ENCODE results near the gene ADCYAP1R1. TPM values are rescaled to one million over a fixed set of nuclear protein-coding genes. Genes with fewer than 3 reads are reported as not detected.

The ADCYAP1R1 gene
- total RNA-seq, 2 experiments from 2014 or later = not detected

- Mint-ChIP-seq H3K27me3 (peaks cover 52% of the 10 kb centered on the region), H3K36me3 (no peaks in the 10 kb centered on the region), H3K4me1 (no peaks in the 10 kb centered on the region), H3K27ac (no peak overlapping the region), H3K4me3 (no peak overlapping the region), H3K9me3 (no peaks in the 10 kb centered on the region)
- POLR2A ChIA-PET = no interaction called here
- DNase-seq = no peak
- no peak for ATAC-seq (ENCODE audit: low read depth)
Observed at GRCh38 chr7:31052487-31052840, 356 bp downstream of the ADCYAP1R1 start.

GRCh38 chr7:31052841-31053601 lies 913 bp downstream of the ADCYAP1R1 start:
- no peak overlapping the region for H3K27ac Mint-ChIP-seq

GRCh38 chr7:31053986-31054385 lies 1.9 kb downstream of the ADCYAP1R1 start:
- no peak overlapping the region for H3K27ac Mint-ChIP-seq
- POLR2A ChIA-PET = interaction anchor here (0.8 kb wide), 1 partner anchor 42 kb away, joined by 3 read pairs; no protein-coding TSS in a partner anchor
- no peaks in the 10 kb centered on the region for H3K4me1 Mint-ChIP-seq
- no peaks in the 10 kb centered on the region for H3K9me3 Mint-ChIP-seq
- no peaks in the 10 kb centered on the region for H3K36me3 Mint-ChIP-seq
- H3K4me3 Mint-ChIP-seq = no peak overlapping the region
- DNase-seq (no peak), ATAC-seq (ENCODE audit: low read depth) (no peak)
- peaks cover 61% of the 10 kb centered on the region for H3K27me3 Mint-ChIP-seq

More at GRCh38 chr7:31052841-31053601, 913 bp downstream of the ADCYAP1R1 start:
- POLR2A ChIA-PET = interaction anchor here (0.8 kb wide), 1 partner anchor 43 kb away, joined by 3 read pairs; no protein-coding TSS in a partner anchor
- Mint-ChIP-seq H3K4me3 (no peak overlapping the region), H3K36me3 (no peaks in the 10 kb centered on the region), H3K9me3 (no peaks in the 10 kb centered on the region), H3K4me1 (no peaks in the 10 kb centered on the region), H3K27me3 (peaks cover 57% of the 10 kb centered on the region)
- DNase-seq (no peak), ATAC-seq (ENCODE audit: low read depth) (no peak)

- Mint-ChIP-seq H3K27ac (no peak overlapping the region), H3K36me3 (no peaks in the 10 kb centered on the region), H3K27me3 (peaks cover 57% of the 10 kb centered on the region), H3K4me1 (no peaks in the 10 kb centered on the region), H3K4me3 (no peak overlapping the region), H3K9me3 (no peaks in the 10 kb centered on the region)
- ATAC-seq (ENCODE audit: low read depth) (no peak), DNase-seq (no peak)
- POLR2A ChIA-PET = no interaction called here
Observed at GRCh38 chr7:31054608-31055278, 2.6 kb downstream of the ADCYAP1R1 start.

GRCh38 chr7:31055471-31055870 lies 3.4 kb downstream of the ADCYAP1R1 start:
- Mint-ChIP-seq H3K4me3 (no peak overlapping the region), H3K36me3 (no peaks in the 10 kb centered on the region), H3K4me1 (no peaks in the 10 kb centered on the region), H3K27ac (no peak overlapping the region), H3K9me3 (no peaks in the 10 kb centered on the region), H3K27me3 (peaks cover 52% of the 10 kb centered on the region)
- ATAC-seq (ENCODE audit: low read depth) (no peak), DNase-seq (no peak)
- POLR2A ChIA-PET = no interaction called here

- Mint-ChIP-seq H3K27ac (no peak overlapping the region), H3K9me3 (no peaks in the 10 kb centered on the region), H3K27me3 (peaks cover 39% of the 10 kb centered on the region), H3K4me3 (no peak overlapping the region), H3K4me1 (no peaks in the 10 kb centered on the region), H3K36me3 (no peaks in the 10 kb centered on the region)
- POLR2A ChIA-PET = no interaction called here
- ATAC-seq (ENCODE audit: low read depth) (no peak), DNase-seq (no peak)
Observed at GRCh38 chr7:31056775-31057346, 4.8 kb downstream of the ADCYAP1R1 start.

GRCh38 chr7:31058122-31058521 lies 6.0 kb downstream of the ADCYAP1R1 start:
- H3K36me3 Mint-ChIP-seq = no peaks in the 10 kb centered on the region
- H3K9me3 Mint-ChIP-seq = no peaks in the 10 kb centered on the region
- H3K4me1 Mint-ChIP-seq = no peaks in the 10 kb centered on the region
- POLR2A ChIA-PET = no interaction called here
- no peak overlapping the region for H3K4me3 Mint-ChIP-seq
- H3K27me3 Mint-ChIP-seq = peaks cover 32% of the 10 kb centered on the region
- ATAC-seq (ENCODE audit: low read depth) (peak; percentile 61), DNase-seq (no peak)
- no peak overlapping the region for H3K27ac Mint-ChIP-seq

GRCh38 chr7:31058688-31059087 lies 6.6 kb downstream of the ADCYAP1R1 start:
- ATAC-seq (ENCODE audit: low read depth) (no peak), DNase-seq (no peak)
- Mint-ChIP-seq H3K27ac (no peak overlapping the region), H3K36me3 (no peaks in the 10 kb centered on the region), H3K4me3 (no peak overlapping the region), H3K27me3 (peaks cover 27% of the 10 kb centered on the region), H3K9me3 (no peaks in the 10 kb centered on the region), H3K4me1 (no peaks in the 10 kb centered on the region)
- POLR2A ChIA-PET = no interaction called here

- POLR2A ChIA-PET = no interaction called here
- no peaks in the 10 kb centered on the region for H3K36me3 Mint-ChIP-seq
- no peaks in the 10 kb centered on the region for H3K4me1 Mint-ChIP-seq
- no peak overlapping the region for H3K4me3 Mint-ChIP-seq
- no peak for DNase-seq
- no peak for ATAC-seq (ENCODE audit: low read depth)
- no peak overlapping the region for H3K27ac Mint-ChIP-seq
- no peaks in the 10 kb centered on the region for H3K9me3 Mint-ChIP-seq
- H3K27me3 Mint-ChIP-seq = peaks cover 18% of the 10 kb centered on the region
Observed at GRCh38 chr7:31059551-31059950, 7.4 kb downstream of the ADCYAP1R1 start.

GRCh38 chr7:31061185-31061584 lies 9.1 kb downstream of the ADCYAP1R1 start:
- no peaks in the 10 kb centered on the region for H3K4me1 Mint-ChIP-seq
- peaks cover 12% of the 10 kb centered on the region for H3K27me3 Mint-ChIP-seq
- DNase-seq = no peak
- POLR2A ChIA-PET = no interaction called here
- no peaks in the 10 kb centered on the region for H3K9me3 Mint-ChIP-seq
- no peaks in the 10 kb centered on the region for H3K36me3 Mint-ChIP-seq
- no peak for ATAC-seq (ENCODE audit: low read depth)
- H3K27ac Mint-ChIP-seq = no peak overlapping the region
- H3K4me3 Mint-ChIP-seq = no peak overlapping the region

- Mint-ChIP-seq H3K27ac (no peak overlapping the region), H3K36me3 (no peaks in the 10 kb centered on the region), H3K4me1 (no peaks in the 10 kb centered on the region), H3K9me3 (no peaks in the 10 kb centered on the region), H3K4me3 (no peak overlapping the region), H3K27me3 (peaks cover 6% of the 10 kb centered on the region)
- POLR2A ChIA-PET = no interaction called here
- ATAC-seq (ENCODE audit: low read depth) = no peak
- DNase-seq = no peak
Observed at GRCh38 chr7:31062746-31063435, 10.8 kb downstream of the ADCYAP1R1 start.

GRCh38 chr7:31065021-31065593 lies 13.0 kb downstream of the ADCYAP1R1 start:
- ATAC-seq (ENCODE audit: low read depth) (no peak), DNase-seq (no peak)
- POLR2A ChIA-PET = no interaction called here
- Mint-ChIP-seq H3K27ac (no peak overlapping the region), H3K36me3 (no peaks in the 10 kb centered on the region), H3K9me3 (no peaks in the 10 kb centered on the region), H3K4me1 (no peaks in the 10 kb centered on the region), H3K4me3 (no peak overlapping the region), H3K27me3 (peaks cover 3% of the 10 kb centered on the region)

- POLR2A ChIA-PET = no interaction called here
- Mint-ChIP-seq H3K4me3 (no peak overlapping the region), H3K36me3 (no peaks in the 10 kb centered on the region), H3K27ac (no peak overlapping the region), H3K4me1 (no peaks in the 10 kb centered on the region), H3K9me3 (no peaks in the 10 kb centered on the region), H3K27me3 (peaks cover 3% of the 10 kb centered on the region)
- DNase-seq (no peak), ATAC-seq (ENCODE audit: low read depth) (no peak)
Observed at GRCh38 chr7:31065840-31066239, 13.7 kb downstream of the ADCYAP1R1 start.
